Prostate gland (tissue), 2 donors: Measurements from ENCODE around the gene CLCF1. TPM values are rescaled to one million over a fixed set of nuclear protein-coding genes. Genes with fewer than 3 reads are reported as not detected.

Source experiments
- DNase-seq: peaks from one replicate; pipeline ENCODE4 v3.0.0-alpha.2; 2019; ENCODE audit warnings: low spot score
- H3K27ac ChIP-seq, 2 donors: fragments of 200-600 bp; sonication (generic); 2 replicates each; pipeline ENCODE4 v1.5.1; 2017 to 2019
- H3K27me3 ChIP-seq: fragments of 200-600 bp; sonication (generic); replicated peaks from 2 replicates; pipeline ENCODE4 v1.5.1; 2019; ENCODE audit not compliant: insufficient read depth
- H3K36me3 ChIP-seq, 2 donors: fragments of 200-600 bp; sonication (generic); 1 replicate in 1 of 2; 2 replicates in 1 of 2; pipeline versions ENCODE4 v1.5.1 to v1.8.1; 2017 to 2019
- H3K4me1 ChIP-seq: fragments of 200-600 bp; sonication (generic); replicated peaks from 2 replicates; pipeline ENCODE4 v1.5.1; 2019
- H3K4me3 ChIP-seq, 2 donors: fragments of 200-600 bp; sonication (generic); 2 replicates each; pipeline ENCODE4 v1.5.1; 2017 to 2019
- H3K9me3 ChIP-seq: fragments of 200-600 bp; sonication (generic); 2 replicates; pipeline ENCODE4 v1.5.1; 2017
- CTCF ChIP-seq, 4 experiments: fragments of 200-600 bp in 2 of 4; fragments of 450-650 bp in 2 of 4; sonication (generic) in 2 of 4; IDR thresholded peaks; 1 replicate in 3 of 4; 2 replicates in 1 of 4; pipeline ENCODE4 v1.5.1; 2016 to 2019; ENCODE audit warnings: antibody characterized with exemption in 4 of 4, mild to moderate bottlenecking in 2 of 4, moderate library complexity in 2 of 4
- POLR2A ChIP-seq: fragments of 450-650 bp; IDR thresholded peaks from one replicate; pipeline ENCODE4 v1.6.1; 2016; ENCODE audit warnings: antibody characterized with exemption, mild to moderate bottlenecking
- POLR2AphosphoS5 ChIP-seq: sonication (generic); formaldehyde crosslinking; IDR thresholded peaks from one replicate; pipeline ENCODE4 v1.6.1; 2017; ENCODE audit warnings: antibody characterized with exemption
- WGBS: methylation state at CpG from one replicate; pipeline ENCODE4 v1.1.5; 2018; 5-methylcytosine and 5-hydroxymethylcytosine counted together
- intact Hi-C: fragments of 100-400 bp; cut with DNase I; formaldehyde crosslinking; loops from one replicate; pipeline ENCODE4 v1.14.2; 2022
- total RNA-seq, 2 donors: library from RNA; depleted of rRNA; stranded (reverse); fragments of >200 nt; gene quantifications; one replicate each; pipeline ENCODE4 v1.1.0, GENCODE V29; 2016

Gene CLCF1
- total RNA-seq, 2 donors from 2014 or later: 2.5 to 2.6 TPM

- Histone ChIP-seq H3K27me3 (no peaks in the 10 kb centered on the region), H3K4me3 (no peak overlapping the region), H3K27ac (no peak overlapping the region), H3K4me1 (no peaks in the 10 kb centered on the region), H3K9me3 (no peaks in the 10 kb centered on the region), H3K36me3 (no peaks in the 10 kb centered on the region)
- no peak for DNase-seq
- intact Hi-C loops: no loop called here
- TF ChIP-seq CTCF (IDR thresholded peaks at IDR 0.05) (no peak), POLR2AphosphoS5 (no peak), POLR2A (no peak)
- WGBS: 74% methylated on average over 18 of the region's 18 CpGs
These were observed 35.2 kb upstream of the CLCF1 start for GRCh38 chr11:67408437-67409200.

GRCh38 chr11:67407688-67408163 lies 34.3 kb upstream of the CLCF1 start:
- WGBS: 60% methylated on average over 12 of the region's 12 CpGs
- TF ChIP-seq CTCF (IDR thresholded peaks at IDR 0.05) (no peak), POLR2A (no peak), POLR2AphosphoS5 (no peak)
- no peak for DNase-seq
- Histone ChIP-seq H3K4me3 (no peak overlapping the region), H3K27me3 (no peaks in the 10 kb centered on the region), H3K36me3 (no peaks in the 10 kb centered on the region), H3K27ac (no peak overlapping the region), H3K9me3 (no peaks in the 10 kb centered on the region), H3K4me1 (no peaks in the 10 kb centered on the region)
- intact Hi-C loops: no loop called here

GRCh38 chr11:67406969-67407687 lies 33.7 kb upstream of the CLCF1 start:
- no peak for DNase-seq
- Histone ChIP-seq H3K9me3 (no peaks in the 10 kb centered on the region), H3K4me1 (no peaks in the 10 kb centered on the region), H3K27me3 (no peaks in the 10 kb centered on the region), H3K4me3 (no peak overlapping the region), H3K36me3 (no peaks in the 10 kb centered on the region), H3K27ac (no peak overlapping the region)
- 44% methylated on average over 12 of the region's 12 CpGs for WGBS
- TF ChIP-seq POLR2AphosphoS5: no peak
- intact Hi-C loops: no loop called here

GRCh38 chr11:67406420-67406968 lies 33.1 kb upstream of the CLCF1 start:
- Histone ChIP-seq H3K27ac (no peak overlapping the region), H3K36me3 (no peaks in the 10 kb centered on the region), H3K27me3 (no peaks in the 10 kb centered on the region), H3K4me1 (no peaks in the 10 kb centered on the region), H3K4me3 (no peak overlapping the region), H3K9me3 (no peaks in the 10 kb centered on the region)
- 79% methylated on average over 18 of the region's 18 CpGs for WGBS
- no peak for TF ChIP-seq POLR2A
- TF ChIP-seq CTCF (IDR thresholded peaks at IDR 0.05): no peak
- no peak for TF ChIP-seq POLR2AphosphoS5
- no peak for DNase-seq
- intact Hi-C loops: no loop called here

GRCh38 chr11:67405688-67406339 lies 32.4 kb upstream of the CLCF1 start:
- Histone ChIP-seq H3K36me3 (no peaks in the 10 kb centered on the region), H3K4me1 (peaks cover under 1% of the 10 kb centered on the region), H3K9me3 (no peaks in the 10 kb centered on the region), H3K27ac (no peak overlapping the region), H3K27me3 (no peaks in the 10 kb centered on the region), H3K4me3 (no peak overlapping the region)
- TF ChIP-seq POLR2AphosphoS5 (no peak), CTCF (IDR thresholded peaks at IDR 0.05) (no peak), POLR2A (no peak)
- WGBS: 85% methylated on average over 9 of the region's 9 CpGs
- intact Hi-C loops: no loop called here
- DNase-seq: no peak
